Large intestine (tissue), 12 donors: Measurements from ENCODE around the gene RABEP1. TPM values are rescaled to one million over a fixed set of nuclear protein-coding genes. Genes with fewer than 3 reads are reported as not detected.
"Not testable (repeated sequence)": the region's sequence is repeated elsewhere in the genome, so short reads cannot be mapped to it uniquely, and the experiment has no call there.

Experiments used
- DNase-seq, 2 donors: peaks; one replicate each; pipeline versions ENCODE4 v3.0.0 to v3.0.0-alpha.2; 2013
- H3K27ac ChIP-seq: one replicate; pipeline ENCODE4 v1.5.1; 2013; ENCODE audit warnings: low read length
- H3K27me3 ChIP-seq: 2 replicates; pipeline ENCODE4 v1.6.1; 2013; ENCODE audit warnings: low read length; ENCODE audit not compliant: control insufficient read depth, insufficient read depth
- H3K36me3 ChIP-seq: 2 replicates; pipeline ENCODE4 v1.6.1; 2013; ENCODE audit warnings: low read length; ENCODE audit not compliant: control insufficient read depth, insufficient read depth
- H3K4me1 ChIP-seq: one replicate; pipeline ENCODE4 v1.6.1; 2013; ENCODE audit warnings: low read length; ENCODE audit not compliant: control insufficient read depth, insufficient read depth
- H3K4me3 ChIP-seq: one replicate; pipeline ENCODE4 v1.5.1; 2013; ENCODE audit warnings: low read length
- H3K9me3 ChIP-seq: one replicate; pipeline ENCODE4 v1.6.1; 2013; ENCODE audit warnings: mild to moderate bottlenecking, low read depth, low read length, moderate library complexity; ENCODE audit not compliant: control insufficient read depth
- WGBS: methylation state at CpG from one replicate; pipeline ENCODE4 v1.1.5; 2013; ENCODE audit warnings: low lambda C conversion rate; ENCODE audit not compliant: insufficient coverage; 5-methylcytosine and 5-hydroxymethylcytosine counted together
- long read RNA-seq, 11 donors: transcript quantifications; one replicate each; lab custom pipeline, GENCODE V29; 2026
- polyA plus RNA-seq: library from polyadenylated mRNA; unstranded; fragments of 120-200 nt; gene quantifications from one replicate; pipeline ENCODE4 v1.2.1, GENCODE V29; 2013

The RABEP1 gene
- 42.5 TPM for polyA plus RNA-seq
- long read RNA-seq, donor 1 = 0 reads
- long read RNA-seq, donor 2, full-length matches to known transcripts = 3 of 3 reads
- long read RNA-seq, donor 2, partial matches to known transcripts = 0 of 3 reads
- long read RNA-seq, donor 2, other reads (novel, unspliced or antisense) = 0 of 3 reads
- long read RNA-seq, donor 3 = 0 reads
- long read RNA-seq, donor 4 = 0 reads
- long read RNA-seq, donor 5, full-length matches to known transcripts = 2 of 2 reads
- long read RNA-seq, donor 5, partial matches to known transcripts = 0 of 2 reads
- long read RNA-seq, donor 5, other reads (novel, unspliced or antisense) = 0 of 2 reads
- long read RNA-seq, donor 6 = 0 reads
- long read RNA-seq, donor 7, full-length matches to known transcripts = 1 of 1 reads
- long read RNA-seq, donor 7, partial matches to known transcripts = 0 of 1 reads
- long read RNA-seq, donor 7, other reads (novel, unspliced or antisense) = 0 of 1 reads
- long read RNA-seq, donor 8, full-length matches to known transcripts = 3 of 80 reads
- long read RNA-seq, donor 8, partial matches to known transcripts = 72 of 80 reads
- long read RNA-seq, donor 8, other reads (novel, unspliced or antisense) = 5 of 80 reads
- long read RNA-seq, donor 9, partial matches to known transcripts = 18 of 29 reads
- long read RNA-seq, donor 9, other reads (novel, unspliced or antisense) = 11 of 29 reads
- long read RNA-seq, donor 10, full-length matches to known transcripts = 3 of 3 reads
- long read RNA-seq, donor 10, partial matches to known transcripts = 0 of 3 reads
- long read RNA-seq, donor 10, other reads (novel, unspliced or antisense) = 0 of 3 reads
- long read RNA-seq, donor 11, full-length matches to known transcripts = 4 of 4 reads
- long read RNA-seq, donor 11, partial matches to known transcripts = 0 of 4 reads
- long read RNA-seq, donor 11, other reads (novel, unspliced or antisense) = 0 of 4 reads

DNA sequence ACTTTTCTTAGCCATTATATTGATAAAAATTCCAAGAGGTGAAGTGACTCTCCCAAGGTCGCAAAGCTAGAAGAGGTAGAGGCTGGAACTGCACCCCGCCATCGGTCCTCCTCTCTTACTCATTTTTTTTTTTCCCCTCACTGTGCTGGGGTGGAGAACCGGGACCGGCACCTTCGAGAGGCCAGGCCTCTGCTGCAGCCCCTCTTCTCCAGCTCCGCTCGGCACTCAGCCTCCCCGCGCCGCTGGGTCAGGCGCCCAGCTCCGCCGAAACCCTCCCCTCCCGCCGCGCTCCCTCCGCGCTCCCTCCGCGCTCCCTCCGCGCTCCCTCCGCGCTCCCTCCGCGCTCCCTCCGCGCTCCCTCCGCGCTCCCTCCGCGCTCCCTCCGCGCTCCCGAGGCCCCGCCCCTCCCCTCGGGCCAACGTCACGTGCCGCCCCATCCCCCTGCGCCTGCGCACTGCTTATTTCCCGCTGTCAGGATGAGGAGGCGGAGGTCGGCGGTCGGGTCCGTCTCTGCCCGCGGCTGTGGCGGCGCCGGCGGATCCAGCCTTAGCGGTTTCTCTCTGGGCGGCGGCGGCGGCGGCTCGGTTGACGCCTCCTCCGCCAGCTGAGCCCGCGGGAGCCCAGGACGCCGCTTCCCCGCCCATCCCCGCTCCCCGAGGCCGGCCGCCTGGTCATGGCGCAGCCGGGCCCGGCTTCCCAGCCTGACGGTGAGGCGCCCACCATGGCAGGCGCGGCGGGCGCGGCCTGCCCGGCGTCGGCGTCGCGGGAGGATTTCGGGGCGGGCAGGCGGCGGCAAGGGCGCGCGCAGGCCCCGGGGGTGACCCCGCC is at the start of gene RABEP1:
Gene RABEP1 (plus strand): TSS at position 471 of the 828 bp plus-strand sequence. CDS start 203 bp downstream, at position 674.
- Histone ChIP-seq H3K4me3 (peak within 1 kb of the TSS; percentile 67), H3K4me1 (peaks cover 6% of the 10 kb centered on the region), H3K36me3 (no peaks in the 10 kb centered on the region), H3K27ac (peak within 1 kb of the TSS; percentile 47), H3K27me3 (no peaks in the 10 kb centered on the region), H3K9me3 (no peaks in the 10 kb centered on the region)
- WGBS = no CpG with 5 or more reads among the region's 98 CpGs
- peak; percentile 86 to 91 for DNase-seq

DNA sequence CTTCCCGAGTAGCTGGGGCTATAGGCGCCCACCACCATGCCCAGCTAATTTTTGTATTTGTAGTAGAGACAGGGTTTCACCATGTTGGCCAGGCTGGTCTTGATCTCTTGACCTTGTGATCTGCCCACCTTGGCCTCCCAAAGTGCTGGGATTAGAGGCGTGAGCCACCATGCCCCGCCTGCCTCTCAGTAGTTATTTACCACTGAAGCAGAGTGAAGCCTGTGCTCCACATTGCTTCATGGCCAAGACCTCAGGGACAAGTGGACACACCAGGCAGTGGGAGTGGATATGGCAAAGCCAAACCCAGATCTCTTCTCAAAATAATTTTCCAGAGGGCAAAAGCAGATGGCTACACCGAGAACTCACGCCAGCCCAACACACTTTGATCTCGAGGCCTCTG is 48.6 kb upstream of the RABEP1 start:
- not testable (repeated sequence) for DNase-seq, H3K36me3 ChIP-seq, H3K27ac ChIP-seq, H3K9me3 ChIP-seq, H3K4me1 ChIP-seq, H3K4me3 ChIP-seq, H3K27me3 ChIP-seq
- WGBS = no CpG with 5 or more reads among the region's 7 CpGs

GRCh38 chr17:5234645-5235576 is 47.2 kb upstream of the RABEP1 start, which contains the start of gene SCIMP:
Gene SCIMP (minus strand): TSS chr17:5234860. CDS start chr17:5234755, 105 bp downstream.
- Histone ChIP-seq H3K4me3 (peak within 1 kb of the TSS; percentile 15), H3K27ac (no peak within 1 kb of the TSS)

DNA sequence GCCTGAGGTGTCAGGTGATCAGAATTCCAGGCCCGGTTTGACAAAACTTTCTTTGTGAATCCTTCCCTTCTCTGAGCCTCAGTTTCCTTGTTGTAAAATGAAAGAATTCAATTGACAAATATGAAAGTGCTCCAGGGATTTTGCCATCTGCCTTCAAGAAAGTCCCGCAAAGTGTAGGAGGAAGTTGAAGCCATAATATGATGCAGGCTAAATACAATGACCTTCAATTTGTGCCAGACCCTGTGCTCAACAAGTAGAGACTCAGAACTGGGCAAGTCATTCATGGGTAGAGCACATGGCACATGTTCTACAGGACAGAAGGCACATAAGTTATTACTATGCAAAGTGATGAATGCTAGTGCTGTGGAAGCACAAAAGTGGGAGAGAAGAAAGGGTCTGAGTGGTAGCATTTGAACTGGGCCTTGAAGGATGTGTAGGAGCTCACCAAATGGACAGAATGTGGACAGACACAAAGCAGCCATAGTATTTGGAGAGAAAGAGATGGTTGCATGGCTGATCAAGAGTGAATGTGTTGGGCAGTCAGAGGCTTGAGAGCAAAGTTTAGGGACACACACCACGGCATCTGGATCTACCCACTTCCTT is 45.0 kb upstream of the RABEP1 start:
- H3K27me3 ChIP-seq = no peaks in the 10 kb centered on the region
- H3K4me1 ChIP-seq = peaks cover 10% of the 10 kb centered on the region
- H3K36me3 ChIP-seq = no peaks in the 10 kb centered on the region
- no peak overlapping the region for H3K4me3 ChIP-seq
- 80% methylated on average over 2 of the region's 3 CpGs for whole genome bisulfite sequencing
- peaks cover 3% of the 10 kb centered on the region for H3K9me3 ChIP-seq
- no peak for DNase-seq
- H3K27ac ChIP-seq = no peak overlapping the region

More at GRCh38 chr17:5234645-5235576, 47.2 kb upstream of the RABEP1 start, which contains the start of gene SCIMP:
- 100% methylated on average over 2 of the region's 19 CpGs for WGBS
- Histone ChIP-seq H3K4me1 (no peaks in the 10 kb centered on the region), H3K36me3 (peaks cover 4% of the 10 kb centered on the region), H3K9me3 (peaks cover 3% of the 10 kb centered on the region), H3K27me3 (no peaks in the 10 kb centered on the region)
- no peak for DNase-seq

DNA sequence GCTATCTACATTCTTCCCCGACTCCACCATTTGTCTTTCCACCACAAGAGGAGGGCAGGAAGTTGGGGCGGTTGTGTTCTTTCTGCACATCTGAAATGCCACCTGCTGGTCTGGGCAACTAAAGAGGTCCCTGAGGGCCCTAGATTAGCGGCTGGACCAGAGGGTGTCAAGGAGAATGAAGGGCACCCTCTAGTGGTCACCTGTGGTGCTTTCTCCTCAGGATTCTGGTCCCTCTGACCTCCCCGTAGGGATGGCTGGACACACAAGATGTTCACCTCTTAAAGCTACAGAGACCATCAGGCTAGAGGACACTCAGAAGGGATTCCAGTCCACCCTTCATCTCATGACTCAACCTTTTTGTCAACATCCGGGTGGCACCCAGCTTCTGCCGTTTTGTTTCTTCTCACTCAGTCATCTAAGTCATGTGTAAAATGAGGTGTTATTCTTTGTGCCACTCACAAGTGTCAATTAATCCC is 44.5 kb upstream of the RABEP1 start:
- no peaks in the 10 kb centered on the region for H3K36me3 ChIP-seq
- H3K27me3 ChIP-seq = no peaks in the 10 kb centered on the region
- no peak overlapping the region for H3K27ac ChIP-seq
- H3K4me1 ChIP-seq = peaks cover 10% of the 10 kb centered on the region
- DNase-seq = peak; percentile 9 to 35
- peaks cover 3% of the 10 kb centered on the region for H3K9me3 ChIP-seq
- no CpG with 5 or more reads among the region's 6 CpGs for WGBS
- no peak overlapping the region for H3K4me3 ChIP-seq

- DNase-seq = no peak
- no peak overlapping the region for H3K27ac ChIP-seq
- no CpG with 5 or more reads among the region's 4 CpGs for WGBS
- H3K4me1 ChIP-seq = peaks cover 14% of the 10 kb centered on the region
- H3K36me3 ChIP-seq = no peaks in the 10 kb centered on the region
- no peak overlapping the region for H3K4me3 ChIP-seq
- peaks cover 3% of the 10 kb centered on the region for H3K9me3 ChIP-seq
- H3K27me3 ChIP-seq = no peaks in the 10 kb centered on the region
Measured at GRCh38 chr17:5238333-5238732, 43.8 kb upstream of the RABEP1 start.

DNA sequence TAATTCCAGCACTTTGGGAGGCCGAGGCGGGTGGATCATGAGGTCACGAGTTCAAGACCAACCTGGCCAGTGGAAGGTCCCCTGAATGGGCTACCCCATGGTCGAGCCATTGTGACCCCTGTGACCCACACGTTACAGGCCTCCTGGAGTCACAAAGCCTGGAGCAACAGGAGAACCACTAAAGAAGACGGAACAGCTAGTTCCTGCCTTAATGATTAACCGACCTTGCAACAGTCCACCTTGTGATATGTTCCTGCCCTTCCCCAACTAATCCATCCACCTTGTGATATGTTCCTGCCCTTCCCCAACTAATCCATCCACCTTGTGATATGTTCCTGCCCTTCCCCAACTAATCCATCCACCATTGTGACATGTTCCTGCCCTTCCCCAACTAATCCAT is 42.3 kb upstream of the RABEP1 start:
- H3K27ac ChIP-seq, H3K9me3 ChIP-seq, H3K27me3 ChIP-seq, H3K36me3 ChIP-seq, H3K4me3 ChIP-seq, DNase-seq: not testable (repeated sequence)
- 80% methylated on average over 1 of the region's 7 CpGs for WGBS
- peaks cover 14% of the 10 kb centered on the region for H3K4me1 ChIP-seq

DNA sequence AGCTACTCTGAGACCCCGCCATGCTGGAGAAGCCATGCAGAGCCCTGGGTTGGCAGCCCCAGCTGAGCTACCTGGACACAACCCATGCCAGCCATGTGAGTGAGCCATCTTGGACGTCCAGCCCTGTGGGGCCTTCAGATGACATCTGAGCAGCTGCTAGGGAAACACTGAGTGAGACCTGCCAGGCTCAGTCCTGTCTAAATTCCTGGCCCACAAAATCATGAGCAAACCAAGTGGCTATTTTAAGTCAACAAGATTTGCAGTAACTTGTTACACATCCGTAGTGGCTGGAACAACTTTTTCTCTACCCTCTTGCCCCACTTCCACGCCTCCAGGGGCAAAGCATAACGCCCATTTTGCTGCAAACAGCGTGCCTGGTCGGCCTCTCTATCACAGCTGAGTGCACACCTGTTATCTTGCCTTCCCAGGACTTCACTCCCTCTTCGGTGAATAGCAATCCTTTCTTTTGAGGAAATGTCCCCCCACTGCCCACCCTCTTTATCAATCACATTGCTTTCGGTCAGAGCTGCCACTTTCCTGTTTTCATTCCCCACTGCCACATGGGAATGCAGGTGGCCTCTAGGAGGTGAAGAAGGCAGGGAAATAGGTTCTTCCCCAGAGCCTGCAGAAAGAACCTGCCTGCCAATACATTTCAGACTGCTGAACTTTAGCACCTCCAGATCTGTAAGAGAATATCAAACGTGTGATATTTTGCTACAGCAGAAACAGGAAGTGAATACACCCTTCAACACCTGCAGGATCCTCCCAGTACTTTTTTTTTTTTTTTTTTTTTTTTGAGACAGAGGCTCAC is 40.0 kb upstream of the RABEP1 start:
- no peaks in the 10 kb centered on the region for H3K27me3 ChIP-seq
- H3K9me3 ChIP-seq = peaks cover 3% of the 10 kb centered on the region
- no peak overlapping the region for H3K4me3 ChIP-seq
- peak; percentile 68 to 91 for DNase-seq
- peaks cover 14% of the 10 kb centered on the region for H3K4me1 ChIP-seq
- H3K36me3 ChIP-seq = no peaks in the 10 kb centered on the region
- peak overlapping the region; percentile 82 for H3K27ac ChIP-seq
- no CpG with 5 or more reads among the region's 10 CpGs for WGBS
